Right lobe of liver (tissue), 5 donors: ENCODE results near the gene OR2G2. TPM values are rescaled to one million over a fixed set of nuclear protein-coding genes. Genes with fewer than 3 reads are reported as not detected.

ENCODE experiments used
- small RNA-seq, 2 experiments: library from RNA; depleted of rRNA; stranded (forward); fragments of <200 nt; gene quantifications; one replicate each; pipeline ENCODE3, GENCODE V24; 2016
- total RNA-seq, 6 experiments: library from RNA; depleted of rRNA in 2 of 6; stranded (reverse); fragments of >200 nt in 2 of 6; fragmentation: NEBNext Ultra II Directional in 3 of 6; extraction: Animal tissue kit (Norgen Biotek cat#: 25700) in 3 of 6; gene quantifications; one replicate each; pipeline versions ENCODE4 v1.1.0 to v1.2.4, GENCODE V29; 2016 to 2023
- donor health status: DM: no; HTN: no; CAD: no.
- donor health status: DM: no; HTN: no; CAD: no.
- donor health status: DM: no; HTN: yes; CAD: no.
- donor health status: DM: no; HTN: yes; CAD: no.

The OR2G2 gene
- total RNA-seq, 6 experiments from 2014 or later: not detected

Small RNAs within 50 kb of the gene (small RNA-seq; reads per million reads assigned to genes)
- gene RF00026: 0 reads per million in 2 experiments

Other genes starting within 250 kb of the OR2G2 start
- 1 to 10 TPM in 2 of 6 experiments, under 1 TPM in 4; 0.11 to 2.0 (median 0.62) TPM for gene NLRP3, start 172.2 kb upstream of the OR2G2 start, total RNA-seq
- not detected for gene OR2B11, start 130.3 kb upstream of the OR2G2 start, total RNA-seq
- gene OR2C3, start 51.9 kb upstream of the OR2G2 start, total RNA-seq: not detected
- gene GCSAML, start 39.2 kb upstream of the OR2G2 start, total RNA-seq: under 1 TPM in 1 of 6 experiments, not detected in 5; 0.24 TPM
- not detected for gene OR2G3, start 17.2 kb downstream of the OR2G2 start, total RNA-seq
- gene OR13G1, start 91.4 kb downstream of the OR2G2 start, total RNA-seq: not detected
- not detected for gene OR6F1, start 128.3 kb downstream of the OR2G2 start, total RNA-seq
- gene OR14K1, start 150.3 kb downstream of the OR2G2 start, total RNA-seq: not detected
- not detected for gene OR14A2, start 159.8 kb downstream of the OR2G2 start, total RNA-seq
- not detected for gene OR1C1, start 172.2 kb downstream of the OR2G2 start, total RNA-seq
- gene OR14A16, start 235.8 kb downstream of the OR2G2 start, total RNA-seq: not detected